ENCODE data around the gene ABHD10.

DNA sequence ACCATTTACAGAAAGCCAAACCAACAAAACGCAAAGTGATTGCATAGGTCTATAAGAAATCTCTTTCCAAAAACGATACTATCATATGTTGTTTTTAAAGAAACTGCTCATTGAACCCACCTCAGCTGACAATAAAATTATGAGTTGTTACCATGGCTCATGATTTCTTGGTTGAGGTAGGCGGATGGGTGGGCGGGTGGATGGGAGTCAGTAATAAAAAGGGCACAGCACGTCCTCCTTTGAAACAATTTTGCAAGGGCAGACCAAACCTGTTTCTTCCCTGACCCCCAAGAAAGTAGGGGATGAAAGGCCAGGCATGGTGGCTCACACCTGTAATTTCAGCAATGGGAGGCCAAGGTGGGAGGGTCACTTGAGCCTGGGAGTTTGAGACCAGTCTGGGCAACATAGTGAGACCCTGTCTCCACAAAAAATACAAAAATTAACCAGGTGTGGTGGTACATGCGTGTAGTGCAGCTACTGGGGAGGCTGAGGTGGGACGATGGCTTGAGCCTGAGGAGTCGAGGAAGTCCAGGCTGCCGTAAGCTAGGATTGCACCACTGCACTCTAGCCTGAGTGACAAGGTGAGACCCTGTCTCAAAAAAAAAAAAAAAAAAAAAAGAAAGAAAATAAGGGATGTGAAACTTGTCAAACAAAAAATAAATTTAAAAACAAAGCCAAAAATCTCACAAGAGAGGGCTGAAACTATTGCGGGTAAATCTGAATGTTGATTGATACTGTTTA lies 2.1 kb downstream of the ABHD10 start:
- no peak for TF ChIP-seq POLR2AphosphoS5 (IDR thresholded peaks at IDR 0.05; ENCODE audit: borderline replicate concordance, low read depth, low read length)
- no peak for TF ChIP-seq FOXP2 (optimal IDR thresholded peaks at IDR 0.05; ENCODE audit: control extremely low read depth, extremely low read length, insufficient read depth)

Data from SK-N-MC (cell line).